Fibroblast of the aortic adventitia (primary cell): Measurements from ENCODE around the gene FLRT1. TPM values are rescaled to one million over a fixed set of nuclear protein-coding genes. Genes with fewer than 3 reads are reported as not detected.

ENCODE experiments used
- DNase-seq: peaks from one replicate; pipeline ENCODE4 v3.0.0-alpha.2; 2010; ENCODE audit warnings: low read depth
- H3K4me3 ChIP-seq: 2 replicates; pipeline ENCODE4 v1.5.1; 2011; ENCODE audit warnings: low read depth, mild to moderate bottlenecking, control low read depth, low read length, moderate library complexity
- CTCF ChIP-seq: IDR thresholded peaks from 2 replicates; pipeline ENCODE4 v1.5.1; 2011; ENCODE audit warnings: mild to moderate bottlenecking, low read length, control low read depth, inconsistent platforms; ENCODE audit not compliant: insufficient read depth
- total RNA-seq: library from RNA; depleted of rRNA; stranded (reverse); fragments of >200 nt; gene quantifications from 2 replicates; pipeline ENCODE4 v1.2.3, GENCODE V29; 2012; ENCODE audit warnings: low replicate concordance

FLRT1 gene
- total RNA-seq, 1 donor: 0.18 TPM

GRCh38 chr11:64038500-64038899, 2.8 kb downstream of the FLRT1 start:
- TF ChIP-seq CTCF: no peak
- no peak overlapping the region for H3K4me3 ChIP-seq
- DNase-seq: no peak

- no peak for TF ChIP-seq CTCF
These were observed 3.4 kb downstream of the FLRT1 start for GRCh38 chr11:64039012-64039665.

GRCh38 chr11:64040684-64041322, 5.1 kb downstream of the FLRT1 start:
- DNase-seq: no peak
- TF ChIP-seq CTCF: peak; percentile 43
- H3K4me3 ChIP-seq: no peak overlapping the region

More at GRCh38 chr11:64039012-64039665, 3.4 kb downstream of the FLRT1 start:
- no peak overlapping the region for H3K4me3 ChIP-seq
- no peak for DNase-seq

- TF ChIP-seq CTCF: no peak
- no peak overlapping the region for H3K4me3 ChIP-seq
- no peak for DNase-seq
These were observed 6.1 kb downstream of the FLRT1 start for GRCh38 chr11:64041846-64042245.

- no peak for DNase-seq
- no peak for TF ChIP-seq CTCF
These were observed 6.6 kb downstream of the FLRT1 start for GRCh38 chr11:64042301-64042700.

GRCh38 chr11:64043545-64043944, 7.8 kb downstream of the FLRT1 start:
- DNase-seq: no peak
- H3K4me3 ChIP-seq: no peak overlapping the region
- TF ChIP-seq CTCF: no peak

More at GRCh38 chr11:64042301-64042700, 6.6 kb downstream of the FLRT1 start:
- no peak overlapping the region for H3K4me3 ChIP-seq
